Nephron progenitor cell (in vitro differentiated cells): Measurements from ENCODE around the gene HPS6.
"Not testable (repeated sequence)": the region's sequence is repeated elsewhere in the genome, so short reads cannot be mapped to it uniquely, and the experiment has no call there.

Experiments
- DNase-seq: peaks from one replicate; pipeline ENCODE4 v3.0.0; 2021
- H3K27ac Mint-ChIP-seq: 2 replicates; pipeline ENCODE4 v1.8.0; 2021; ENCODE audit warnings: mild to moderate bottlenecking, moderate library complexity, mixed read lengths
- H3K27me3 Mint-ChIP-seq: 2 replicates; pipeline ENCODE4 v1.8.0; 2021; ENCODE audit warnings: mild to moderate bottlenecking, low read depth, mixed read lengths; ENCODE audit not compliant: poor library complexity
- H3K36me3 Mint-ChIP-seq: 2 replicates; pipeline ENCODE4 v1.8.0; 2021; ENCODE audit warnings: low read depth, mixed read lengths
- H3K4me1 Mint-ChIP-seq: 2 replicates; pipeline ENCODE4 v1.8.0; 2021; ENCODE audit warnings: mixed read lengths
- H3K4me3 Mint-ChIP-seq: 2 replicates; pipeline ENCODE4 v1.8.0; 2021; ENCODE audit warnings: mild to moderate bottlenecking, moderate library complexity, mixed read lengths
- H3K9me3 Mint-ChIP-seq: 2 replicates; pipeline ENCODE4 v1.8.0; 2021; ENCODE audit warnings: mild to moderate bottlenecking, moderate library complexity, mixed read lengths
- TF ChIP-seq, protein P1 (sequence below): fragments of 200-600 bp; sonication (generic); IDR thresholded peaks from 2 replicates; pipeline ENCODE4 v1.5.0; 2021; ENCODE audit warnings: antibody characterized with exemption

HPS6 gene

DNA sequence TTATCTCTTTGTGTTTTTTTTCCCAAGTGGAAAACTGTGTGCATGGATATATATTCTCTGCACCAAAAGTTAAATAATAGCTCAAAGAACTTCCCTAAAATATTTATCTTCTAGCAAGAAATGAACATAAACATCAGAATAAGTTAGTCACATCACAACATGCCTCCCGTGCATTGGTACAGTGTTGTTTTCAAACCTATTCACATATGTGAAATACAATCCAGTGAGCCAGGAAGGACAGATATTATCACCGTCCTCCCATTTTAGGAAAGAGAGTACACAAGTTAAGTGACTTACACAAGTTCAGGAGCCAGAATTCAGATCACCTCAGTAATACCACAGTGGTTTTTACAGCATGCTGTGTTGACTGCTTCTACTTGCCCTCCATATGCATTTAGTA lies 31.4 kb upstream of the HPS6 start:
- no peak for DNase-seq
- Mint-ChIP-seq H3K27ac (no peak overlapping the region), H3K27me3 (no peaks in the 10 kb centered on the region), H3K4me3 (no peak overlapping the region), H3K36me3 (peaks cover 82% of the 10 kb centered on the region), H3K9me3 (peaks cover 27% of the 10 kb centered on the region), H3K4me1 (no peaks in the 10 kb centered on the region)
- TF ChIP-seq, protein P1, sequence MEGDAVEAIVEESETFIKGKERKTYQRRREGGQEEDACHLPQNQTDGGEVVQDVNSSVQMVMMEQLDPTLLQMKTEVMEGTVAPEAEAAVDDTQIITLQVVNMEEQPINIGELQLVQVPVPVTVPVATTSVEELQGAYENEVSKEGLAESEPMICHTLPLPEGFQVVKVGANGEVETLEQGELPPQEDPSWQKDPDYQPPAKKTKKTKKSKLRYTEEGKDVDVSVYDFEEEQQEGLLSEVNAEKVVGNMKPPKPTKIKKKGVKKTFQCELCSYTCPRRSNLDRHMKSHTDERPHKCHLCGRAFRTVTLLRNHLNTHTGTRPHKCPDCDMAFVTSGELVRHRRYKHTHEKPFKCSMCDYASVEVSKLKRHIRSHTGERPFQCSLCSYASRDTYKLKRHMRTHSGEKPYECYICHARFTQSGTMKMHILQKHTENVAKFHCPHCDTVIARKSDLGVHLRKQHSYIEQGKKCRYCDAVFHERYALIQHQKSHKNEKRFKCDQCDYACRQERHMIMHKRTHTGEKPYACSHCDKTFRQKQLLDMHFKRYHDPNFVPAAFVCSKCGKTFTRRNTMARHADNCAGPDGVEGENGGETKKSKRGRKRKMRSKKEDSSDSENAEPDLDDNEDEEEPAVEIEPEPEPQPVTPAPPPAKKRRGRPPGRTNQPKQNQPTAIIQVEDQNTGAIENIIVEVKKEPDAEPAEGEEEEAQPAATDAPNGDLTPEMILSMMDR: no peak

DNA sequence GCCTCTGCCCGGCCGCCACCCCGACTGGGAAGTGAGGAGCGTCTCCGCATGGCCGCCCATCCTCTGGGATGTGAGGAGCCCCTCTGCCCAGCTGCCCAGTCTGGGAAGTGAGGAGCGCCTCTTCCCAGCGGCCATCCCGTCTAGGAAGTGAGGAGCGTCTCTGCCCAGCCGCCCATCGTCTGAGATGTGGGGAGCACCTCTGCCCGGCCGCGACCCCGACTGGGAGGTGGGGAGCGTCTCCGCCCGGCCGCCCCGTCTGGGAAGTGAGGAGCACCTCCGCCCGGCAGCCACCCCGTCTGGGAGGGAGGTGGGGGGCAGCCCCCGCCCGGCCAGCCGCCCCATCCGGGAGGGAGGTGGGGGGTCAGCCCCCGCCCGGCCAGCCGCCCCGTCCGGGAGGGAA lies 29.3 kb upstream of the HPS6 start:
- H3K27ac Mint-ChIP-seq, DNase-seq, H3K4me1 Mint-ChIP-seq, H3K27me3 Mint-ChIP-seq, H3K4me3 Mint-ChIP-seq: not testable (repeated sequence)
- H3K36me3 Mint-ChIP-seq: peaks cover 80% of the 10 kb centered on the region
- peaks cover 27% of the 10 kb centered on the region for H3K9me3 Mint-ChIP-seq

DNA sequence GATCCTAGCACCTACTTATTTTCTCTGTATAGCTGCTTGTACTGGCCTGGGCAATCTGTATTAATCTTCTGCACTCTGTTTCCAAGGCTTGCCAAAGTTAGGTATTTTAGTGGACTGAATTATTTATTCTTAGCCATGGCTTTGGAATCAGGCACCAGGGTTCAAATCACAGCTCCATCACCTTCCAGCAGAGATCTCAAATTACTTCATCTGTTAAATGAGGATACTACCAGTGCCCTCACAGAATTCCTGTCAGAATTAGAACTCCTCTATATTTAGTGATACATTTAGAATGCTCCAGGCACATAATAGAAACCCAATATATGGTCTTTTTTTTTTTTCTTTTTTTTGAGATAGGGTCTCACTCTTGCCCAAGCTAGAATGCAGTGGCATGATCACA lies 26.7 kb upstream of the HPS6 start:
- TF ChIP-seq, protein P1: no peak
- no peak for DNase-seq
- Mint-ChIP-seq H3K27me3 (no peaks in the 10 kb centered on the region), H3K36me3 (peaks cover 61% of the 10 kb centered on the region), H3K4me1 (peaks cover 15% of the 10 kb centered on the region), H3K27ac (no peak overlapping the region), H3K4me3 (no peak overlapping the region), H3K9me3 (peaks cover 27% of the 10 kb centered on the region)

DNA sequence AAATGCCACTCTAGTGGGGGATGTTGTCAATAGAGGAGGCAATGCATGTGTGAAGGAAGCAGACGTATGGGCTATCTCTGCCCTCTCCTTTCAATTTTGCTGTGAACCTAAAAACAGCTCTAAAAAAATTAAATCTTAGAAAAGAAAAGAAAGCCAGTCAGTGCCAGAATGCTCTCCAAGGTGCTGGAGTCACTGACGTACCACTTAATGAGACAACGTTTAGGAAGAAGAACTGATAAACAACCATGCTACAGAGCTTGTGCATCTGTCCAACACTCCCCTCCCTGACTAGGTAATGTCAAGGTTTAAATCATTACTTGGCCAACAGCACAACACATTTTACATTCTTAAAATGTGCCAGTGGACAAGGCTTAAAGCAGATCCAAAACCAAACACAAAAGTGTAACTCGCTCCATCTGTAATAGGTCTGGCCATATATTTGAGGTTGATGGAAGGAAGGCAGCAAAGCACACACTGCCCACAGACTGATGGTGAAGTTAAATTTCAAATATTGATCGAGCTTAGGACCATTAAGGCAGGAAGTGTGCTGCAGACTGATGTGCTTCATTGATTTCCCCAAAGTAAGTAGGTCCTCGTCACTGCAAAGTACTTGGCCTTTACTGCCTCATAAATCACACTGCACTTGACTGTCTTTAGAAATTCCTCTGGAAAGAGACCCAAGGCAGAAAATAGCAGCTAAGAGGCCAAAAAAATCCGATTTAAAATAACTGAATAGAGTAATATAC lies 24.7 kb upstream of the HPS6 start:
- H3K27me3 Mint-ChIP-seq: no peaks in the 10 kb centered on the region
- no peak overlapping the region for H3K4me3 Mint-ChIP-seq

DNA sequence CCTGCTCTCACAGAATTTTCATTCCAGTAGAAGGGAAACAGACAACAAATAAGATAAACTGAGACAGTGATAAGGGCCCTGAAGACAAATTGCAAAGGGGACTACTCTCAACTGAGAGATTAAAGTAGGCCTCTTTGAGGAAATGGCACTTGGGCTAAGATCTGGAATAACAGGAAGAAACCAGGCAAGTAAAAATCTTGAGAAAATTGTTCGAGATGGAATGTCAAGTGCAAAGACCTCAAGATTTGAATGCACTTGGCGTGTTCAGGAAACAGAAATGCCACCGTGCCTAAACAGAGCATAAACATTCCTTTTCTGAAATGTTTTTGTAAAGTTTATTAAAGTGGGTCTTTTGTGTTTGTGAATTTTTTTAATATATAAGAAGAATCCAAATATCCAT lies 19.9 kb upstream of the HPS6 start:
- DNase-seq: no peak
- no peak overlapping the region for H3K27ac Mint-ChIP-seq
- no peaks in the 10 kb centered on the region for H3K9me3 Mint-ChIP-seq
- no peak overlapping the region for H3K4me3 Mint-ChIP-seq
- H3K27me3 Mint-ChIP-seq: no peaks in the 10 kb centered on the region
- TF ChIP-seq, protein P1: no peak
- peaks cover 11% of the 10 kb centered on the region for H3K4me1 Mint-ChIP-seq
- H3K36me3 Mint-ChIP-seq: peaks cover 11% of the 10 kb centered on the region

More for the DNA sequence above, 24.7 kb upstream of the HPS6 start:
- Mint-ChIP-seq H3K27ac (no peak overlapping the region), H3K4me1 (peaks cover 15% of the 10 kb centered on the region), H3K9me3 (peaks cover 18% of the 10 kb centered on the region), H3K36me3 (peaks cover 53% of the 10 kb centered on the region)
- TF ChIP-seq, protein P1: no peak
- peak; percentile 19 for DNase-seq

DNA sequence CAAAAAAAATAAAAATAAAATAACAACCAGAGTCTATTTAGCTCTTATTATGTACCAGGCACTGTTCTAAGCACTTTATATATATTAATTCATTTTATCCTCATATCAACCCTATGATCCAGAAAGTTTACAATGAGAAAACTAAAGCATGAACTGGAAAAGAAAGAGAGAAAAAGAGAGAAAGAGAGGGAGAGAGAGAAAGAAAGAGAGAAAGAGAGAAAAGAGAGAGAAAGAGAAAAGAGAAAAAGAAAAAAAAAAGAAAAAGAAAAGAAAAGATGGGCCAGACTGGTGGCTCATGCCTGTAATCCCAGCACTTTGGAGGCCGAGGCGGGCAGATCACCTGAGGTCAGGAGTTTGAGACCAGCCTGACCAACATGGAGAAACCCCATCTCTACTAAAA lies 19.1 kb upstream of the HPS6 start:
- no peak overlapping the region for H3K27ac Mint-ChIP-seq
- no peak for DNase-seq
- H3K4me1 Mint-ChIP-seq: peaks cover 3% of the 10 kb centered on the region
- H3K9me3 Mint-ChIP-seq: no peaks in the 10 kb centered on the region
- H3K4me3 Mint-ChIP-seq: no peak overlapping the region
- H3K27me3 Mint-ChIP-seq: no peaks in the 10 kb centered on the region
- TF ChIP-seq, protein P1: no peak
- peaks cover 11% of the 10 kb centered on the region for H3K36me3 Mint-ChIP-seq

DNA sequence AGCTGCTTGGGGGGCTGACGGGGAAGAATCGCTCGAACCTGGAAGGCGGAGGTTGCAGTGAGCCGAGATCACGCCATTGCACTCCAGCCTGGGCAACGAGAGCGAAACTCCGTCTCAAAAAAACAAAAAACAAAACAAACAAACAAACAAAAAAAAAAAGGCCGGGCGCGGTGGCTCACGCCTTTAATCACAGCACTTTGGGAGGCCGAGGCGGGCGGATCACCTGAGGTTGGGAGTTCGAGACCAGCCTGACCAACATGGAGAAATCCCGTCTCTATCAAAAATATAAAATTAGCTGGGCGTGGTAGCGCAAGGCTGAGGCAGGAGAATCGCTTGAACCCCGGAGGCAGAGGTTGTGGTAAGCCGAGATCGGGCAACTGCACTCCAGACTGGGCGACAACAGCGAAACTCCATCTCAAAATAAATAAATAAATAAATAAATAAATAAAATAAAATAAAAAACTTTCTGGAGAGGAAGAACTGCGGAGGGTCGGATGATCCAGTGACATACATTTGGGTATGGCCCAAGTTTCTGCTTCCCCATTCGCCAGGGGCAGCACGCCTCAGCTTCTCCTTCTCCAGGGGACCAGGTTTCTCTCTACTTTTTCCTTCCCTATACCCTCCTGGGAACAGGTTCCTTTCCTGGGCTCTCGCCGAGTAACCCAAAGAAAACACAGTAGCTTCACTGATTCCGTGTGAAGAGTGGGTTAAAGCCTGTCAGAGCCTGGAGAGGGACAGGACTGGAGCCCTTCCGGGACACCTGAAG lies 10.1 kb upstream of the HPS6 start:
- not testable (repeated sequence) for H3K9me3 Mint-ChIP-seq, H3K36me3 Mint-ChIP-seq, H3K27me3 Mint-ChIP-seq, DNase-seq
- peak overlapping the region; percentile 96 for H3K4me3 Mint-ChIP-seq
- peaks cover 37% of the 10 kb centered on the region for H3K4me1 Mint-ChIP-seq
- H3K27ac Mint-ChIP-seq: peak overlapping the region; percentile 92
